CD4-positive, alpha-beta T cell treated with Interleukin-4 for 4 hours (primary cell): ENCODE results near the gene CEL.
"Not testable (repeated sequence)": the region's sequence is repeated elsewhere in the genome, so short reads cannot be mapped to it uniquely, and the experiment has no call there.

Experiments
- DNase-seq: peaks from one replicate; pipeline ENCODE4 v3.0.0-alpha.2; 2020

CEL gene

GRCh38 chr9:133065070-133065388 lies 3.2 kb downstream of the CEL start:
- DNase-seq: no peak

GRCh38 chr9:133066181-133066983 lies 4.6 kb downstream of the CEL start:
- DNase-seq: no peak

DNA sequence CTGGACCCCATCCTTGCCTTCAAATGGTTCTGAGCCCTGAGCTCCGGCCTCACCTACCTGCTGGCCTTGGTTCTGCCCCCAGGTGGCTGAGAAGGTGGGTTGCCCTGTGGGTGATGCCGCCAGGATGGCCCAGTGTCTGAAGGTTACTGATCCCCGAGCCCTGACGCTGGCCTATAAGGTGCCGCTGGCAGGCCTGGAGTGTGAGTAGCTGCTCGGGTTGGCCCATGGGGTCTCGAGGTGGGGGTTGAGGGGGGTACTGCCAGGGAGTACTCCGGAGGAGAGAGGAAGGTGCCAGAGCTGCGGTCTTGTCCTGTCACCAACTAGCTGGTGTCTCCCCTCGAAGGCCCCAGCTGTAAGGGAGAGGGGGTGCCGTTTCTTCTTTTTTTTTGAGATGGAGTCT lies 5.2 kb downstream of the CEL start:
- DNase-seq: no peak

DNA sequence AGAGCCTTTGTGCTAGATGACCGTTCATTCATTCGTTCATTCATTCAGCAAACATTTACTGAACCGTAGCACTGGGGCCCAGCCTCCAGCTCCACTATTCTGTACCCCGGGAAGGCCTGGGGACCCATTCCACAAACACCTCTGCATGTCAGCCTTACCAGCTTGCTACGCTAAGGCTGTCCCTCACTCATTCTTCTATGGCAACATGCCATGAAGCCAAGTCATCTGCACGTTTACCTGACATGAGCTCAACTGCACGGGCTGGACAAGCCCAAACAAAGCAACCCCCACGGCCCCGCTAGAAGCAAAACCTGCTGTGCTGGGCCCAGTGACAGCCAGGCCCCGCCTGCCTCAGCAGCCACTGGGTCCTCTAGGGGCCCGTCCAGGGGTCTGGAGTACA lies 6.0 kb downstream of the CEL start:
- no peak for DNase-seq

DNA sequence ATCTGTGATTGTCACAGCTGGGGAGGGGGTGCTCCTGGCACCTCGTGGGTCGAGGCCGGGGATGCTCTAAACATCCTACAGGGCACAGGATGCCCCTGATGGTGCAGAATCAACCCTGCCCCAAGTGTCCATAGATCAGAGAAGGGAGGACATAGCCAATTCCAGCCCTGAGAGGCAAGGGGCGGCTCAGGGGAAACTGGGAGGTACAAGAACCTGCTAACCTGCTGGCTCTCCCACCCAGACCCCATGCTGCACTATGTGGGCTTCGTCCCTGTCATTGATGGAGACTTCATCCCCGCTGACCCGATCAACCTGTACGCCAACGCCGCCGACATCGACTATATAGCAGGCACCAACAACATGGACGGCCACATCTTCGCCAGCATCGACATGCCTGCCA lies 6.7 kb downstream of the CEL start:
- not testable (repeated sequence) for DNase-seq

DNA sequence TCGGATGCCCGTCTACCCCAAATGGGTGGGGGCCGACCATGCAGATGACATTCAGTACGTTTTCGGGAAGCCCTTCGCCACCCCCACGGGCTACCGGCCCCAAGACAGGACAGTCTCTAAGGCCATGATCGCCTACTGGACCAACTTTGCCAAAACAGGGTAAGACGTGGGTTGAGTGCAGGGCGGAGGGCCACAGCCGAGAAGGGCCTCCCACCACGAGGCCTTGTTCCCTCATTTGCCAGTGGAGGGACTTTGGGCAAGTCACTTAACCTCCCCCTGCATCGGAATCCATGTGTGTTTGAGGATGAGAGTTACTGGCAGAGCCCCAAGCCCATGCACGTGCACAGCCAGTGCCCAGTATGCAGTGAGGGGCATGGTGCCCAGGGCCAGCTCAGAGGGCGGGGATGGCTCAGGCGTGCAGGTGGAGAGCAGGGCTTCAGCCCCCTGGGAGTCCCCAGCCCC lies 8.8 kb downstream of the CEL start:
- not testable (repeated sequence) for DNase-seq

DNA sequence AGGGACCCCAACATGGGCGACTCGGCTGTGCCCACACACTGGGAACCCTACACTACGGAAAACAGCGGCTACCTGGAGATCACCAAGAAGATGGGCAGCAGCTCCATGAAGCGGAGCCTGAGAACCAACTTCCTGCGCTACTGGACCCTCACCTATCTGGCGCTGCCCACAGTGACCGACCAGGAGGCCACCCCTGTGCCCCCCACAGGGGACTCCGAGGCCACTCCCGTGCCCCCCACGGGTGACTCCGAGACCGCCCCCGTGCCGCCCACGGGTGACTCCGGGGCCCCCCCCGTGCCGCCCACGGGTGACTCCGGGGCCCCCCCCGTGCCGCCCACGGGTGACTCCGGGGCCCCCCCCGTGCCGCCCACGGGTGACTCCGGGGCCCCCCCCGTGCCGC lies 9.2 kb downstream of the CEL start:
- not testable (repeated sequence) for DNase-seq

DNA sequence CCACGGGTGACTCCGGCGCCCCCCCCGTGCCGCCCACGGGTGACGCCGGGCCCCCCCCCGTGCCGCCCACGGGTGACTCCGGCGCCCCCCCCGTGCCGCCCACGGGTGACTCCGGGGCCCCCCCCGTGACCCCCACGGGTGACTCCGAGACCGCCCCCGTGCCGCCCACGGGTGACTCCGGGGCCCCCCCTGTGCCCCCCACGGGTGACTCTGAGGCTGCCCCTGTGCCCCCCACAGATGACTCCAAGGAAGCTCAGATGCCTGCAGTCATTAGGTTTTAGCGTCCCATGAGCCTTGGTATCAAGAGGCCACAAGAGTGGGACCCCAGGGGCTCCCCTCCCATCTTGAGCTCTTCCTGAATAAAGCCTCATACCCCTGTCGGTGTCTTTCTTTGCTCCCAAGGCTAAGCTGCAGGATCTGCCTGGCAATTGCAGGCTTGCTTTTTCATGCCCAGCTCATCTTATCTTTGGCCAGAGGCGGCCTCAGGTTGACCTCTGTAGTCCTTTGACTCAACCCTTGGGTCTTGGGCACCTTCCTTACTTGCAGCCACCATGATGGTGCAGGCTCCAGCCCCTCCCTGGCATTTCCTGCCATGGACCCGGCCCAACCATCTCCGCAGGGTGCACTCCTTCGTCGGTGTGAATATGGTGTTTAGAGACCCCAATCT lies 9.8 kb downstream of the CEL start:
- DNase-seq: no peak

- DNase-seq: not testable (repeated sequence)
Measured at GRCh38 chr9:133072210-133072609, 10.4 kb downstream of the CEL start.

DNA sequence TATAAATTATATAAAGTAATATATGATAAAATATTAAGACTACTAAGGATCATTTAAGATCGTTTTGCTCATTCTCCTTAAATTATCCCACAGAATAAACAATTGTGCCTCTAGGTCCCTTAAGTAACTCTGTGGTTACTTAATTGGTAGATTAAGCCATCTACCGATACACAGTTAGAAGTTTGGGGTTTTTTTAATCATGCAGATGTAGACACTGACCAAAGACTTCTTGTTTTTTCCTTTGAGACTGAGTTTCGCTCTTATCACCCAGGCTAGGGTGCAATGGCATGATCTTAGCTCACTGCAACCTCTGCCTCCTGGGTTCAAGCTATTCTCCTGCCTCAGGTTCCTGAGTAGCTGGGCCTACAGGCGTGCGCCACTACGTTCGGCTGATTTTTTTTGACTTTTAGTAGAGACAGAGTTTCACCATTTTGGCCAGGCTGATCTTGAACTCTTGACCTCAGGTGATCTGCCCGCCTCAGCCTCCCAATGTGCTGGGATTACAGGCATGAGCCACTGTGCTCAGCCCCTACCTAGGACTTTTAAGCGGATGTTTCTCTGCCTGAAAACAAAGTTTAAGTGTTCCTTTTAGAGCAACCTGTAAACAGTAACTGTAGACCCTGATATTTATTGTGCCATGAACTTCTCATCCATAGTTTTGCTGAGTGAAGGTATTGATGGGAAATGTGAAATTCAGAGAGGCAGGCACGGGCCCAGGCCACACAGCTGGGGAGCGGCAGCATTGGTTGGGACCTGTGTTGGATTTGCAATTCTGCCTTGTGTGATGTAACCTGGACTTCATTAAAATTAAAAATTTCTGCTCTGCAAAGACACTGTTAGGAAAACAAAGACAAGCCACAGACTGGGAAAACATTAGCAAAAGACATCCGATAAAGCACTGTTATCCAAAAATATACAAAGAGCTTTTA lies 11.6 kb downstream of the CEL start:
- DNase-seq: no peak

GRCh38 chr9:133074111-133074651 lies 12.4 kb downstream of the CEL start:
- no peak for DNase-seq

DNA sequence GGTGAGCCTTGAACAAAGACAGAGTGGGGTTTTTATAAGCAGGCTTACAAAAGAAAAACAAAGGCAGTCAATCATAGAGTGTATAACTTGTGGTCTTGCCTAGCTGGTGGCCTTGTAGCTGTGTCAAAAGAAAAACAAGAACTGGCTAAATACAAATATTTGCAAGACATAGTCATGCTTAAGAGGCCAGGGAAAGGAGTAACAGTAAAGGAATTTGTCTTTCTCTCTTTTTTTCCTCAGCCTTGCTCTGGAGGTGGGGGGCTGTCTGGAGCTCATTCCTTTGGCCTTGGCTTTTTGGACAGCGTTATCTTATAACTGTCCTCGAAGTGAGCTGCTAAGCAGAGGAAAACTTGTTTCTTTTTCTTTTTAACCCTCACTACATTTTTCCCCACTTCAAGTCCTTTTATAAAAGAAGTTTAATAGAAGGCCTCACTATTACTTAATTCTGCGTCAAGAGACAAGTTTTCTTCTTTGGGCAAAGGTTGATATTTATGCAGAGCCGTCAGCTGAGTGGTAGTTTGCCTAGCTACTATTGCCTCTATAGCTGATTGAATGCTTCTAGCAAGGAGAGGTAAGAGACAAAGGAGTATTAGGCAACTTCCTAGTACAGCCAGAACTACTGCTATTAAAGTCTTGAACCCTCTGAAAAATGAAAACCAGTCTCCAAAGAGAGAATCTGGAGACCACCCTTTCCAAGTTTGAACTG lies 14.3 kb downstream of the CEL start:
- no peak for DNase-seq

GRCh38 chr9:133076691-133077090 lies 14.9 kb downstream of the CEL start:
- DNase-seq: no peak

DNA sequence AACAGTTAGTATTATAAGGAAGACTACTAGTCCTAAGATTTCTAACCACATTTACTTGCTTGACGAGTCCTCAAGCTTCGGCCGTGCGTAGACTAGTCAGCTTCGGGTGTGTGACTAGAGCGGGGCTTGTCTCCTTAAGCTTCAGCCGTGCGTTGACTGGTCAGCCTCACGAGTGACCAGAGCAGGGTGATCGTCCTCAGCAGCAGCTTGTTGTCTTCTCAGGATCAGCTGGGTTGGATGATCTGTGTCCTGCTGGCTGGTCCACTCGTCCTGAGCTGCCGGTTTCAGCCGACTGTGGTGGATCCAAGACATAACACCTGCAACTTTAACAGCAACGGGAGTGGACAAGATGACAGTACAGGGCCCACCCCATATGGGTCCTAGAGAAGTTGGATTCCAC lies 16.7 kb downstream of the CEL start:
- DNase-seq: no peak

DNA sequence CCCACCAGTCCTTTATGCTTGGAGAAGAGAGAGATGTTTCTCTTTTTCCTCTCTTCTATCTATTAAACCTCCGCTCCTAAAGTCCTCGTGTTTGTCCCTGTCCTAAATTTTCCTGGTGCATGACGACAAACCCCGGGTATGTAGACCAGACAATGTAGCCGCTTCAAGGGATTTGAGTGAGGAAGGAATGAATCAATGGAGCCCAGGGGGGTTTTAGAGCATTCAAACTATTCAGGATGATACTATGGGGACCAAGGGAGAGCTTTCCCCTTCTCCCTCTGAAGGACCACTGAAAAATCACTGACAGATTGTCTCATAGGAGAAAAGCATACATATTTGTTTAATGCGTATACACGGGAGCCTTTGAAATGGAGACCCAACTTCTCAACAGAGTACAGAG lies 18.4 kb downstream of the CEL start:
- no peak for DNase-seq

DNA sequence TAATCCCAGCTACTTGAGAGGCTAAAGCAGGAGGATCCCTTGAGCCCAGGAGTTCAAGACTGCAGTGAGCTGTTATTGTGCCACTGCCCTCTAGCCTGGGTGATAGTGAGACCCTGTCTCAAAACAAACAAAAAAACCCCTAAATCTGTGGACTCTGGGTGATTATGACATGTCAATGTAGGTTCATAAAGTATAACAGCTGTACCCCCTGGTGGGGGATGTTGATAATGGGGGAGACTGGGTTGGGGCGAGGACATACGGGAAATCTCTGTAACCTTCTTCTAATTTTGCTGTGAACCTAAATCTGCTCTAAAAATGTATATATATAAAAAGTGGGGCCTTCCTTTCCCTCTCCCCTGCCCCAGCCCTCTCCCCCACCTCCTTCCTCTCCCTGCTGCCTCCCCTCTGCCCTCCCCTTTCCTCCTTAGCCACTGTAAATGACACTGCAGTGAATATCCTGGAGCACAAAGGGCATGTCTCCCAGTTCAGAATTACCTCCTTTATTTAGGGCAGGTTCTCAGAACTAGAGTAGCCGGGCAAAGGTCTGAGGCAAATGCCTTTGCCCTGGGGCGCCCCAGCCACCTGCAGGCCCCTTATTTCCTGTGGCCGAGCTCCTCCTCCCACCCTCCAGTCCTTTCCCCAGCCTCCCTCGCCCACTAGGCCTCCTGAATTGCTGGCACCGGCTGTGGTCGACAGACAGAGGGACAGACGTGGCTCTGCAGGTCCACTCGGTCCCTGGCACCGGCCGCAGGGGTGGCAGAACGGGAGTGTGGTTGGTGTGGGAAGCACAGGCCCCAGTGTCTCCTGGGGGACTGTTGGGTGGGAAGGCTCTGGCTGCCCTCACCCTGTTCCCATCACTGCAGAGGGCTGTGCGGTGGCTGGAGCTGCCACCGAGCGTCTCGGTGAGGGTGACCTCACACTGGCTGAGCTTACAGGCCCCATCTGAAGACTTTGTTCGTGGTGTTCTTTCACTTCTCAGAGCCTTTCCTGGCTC lies 19.3 kb downstream of the CEL start:
- not testable (repeated sequence) for DNase-seq

DNA sequence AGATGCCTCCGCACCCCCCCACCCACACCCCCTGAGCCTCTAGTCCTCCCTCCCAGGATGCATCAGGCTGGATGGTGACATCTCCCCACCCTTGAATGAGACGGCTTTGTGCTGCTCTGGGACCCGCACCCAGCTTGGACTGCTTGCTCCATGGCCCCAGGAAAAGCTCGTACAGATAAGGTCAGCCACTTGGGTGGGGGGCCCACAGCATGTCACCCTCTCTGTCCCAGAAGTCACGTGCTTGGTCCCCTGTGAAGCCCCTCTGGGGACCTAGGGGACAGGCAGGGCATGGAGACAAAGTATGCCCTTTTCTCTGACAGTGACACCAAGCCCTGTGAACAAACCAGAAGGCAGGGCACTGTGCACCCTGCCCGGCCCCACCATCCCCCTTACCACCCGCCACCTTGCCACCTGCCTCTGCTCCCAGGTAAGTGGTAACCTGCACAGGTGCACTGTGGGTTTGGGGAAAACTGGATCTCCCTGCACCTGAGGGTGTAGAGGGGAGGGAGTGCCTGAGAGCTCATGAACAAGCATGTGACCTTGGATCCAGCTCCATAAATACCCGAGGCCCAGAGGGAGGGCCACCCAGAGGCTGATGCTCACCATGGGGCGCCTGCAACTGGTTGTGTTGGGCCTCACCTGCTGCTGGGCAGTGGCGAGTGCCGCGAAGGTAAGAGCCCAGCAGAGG lies 20.3 kb downstream of the CEL start:
- DNase-seq: not testable (repeated sequence)

DNA sequence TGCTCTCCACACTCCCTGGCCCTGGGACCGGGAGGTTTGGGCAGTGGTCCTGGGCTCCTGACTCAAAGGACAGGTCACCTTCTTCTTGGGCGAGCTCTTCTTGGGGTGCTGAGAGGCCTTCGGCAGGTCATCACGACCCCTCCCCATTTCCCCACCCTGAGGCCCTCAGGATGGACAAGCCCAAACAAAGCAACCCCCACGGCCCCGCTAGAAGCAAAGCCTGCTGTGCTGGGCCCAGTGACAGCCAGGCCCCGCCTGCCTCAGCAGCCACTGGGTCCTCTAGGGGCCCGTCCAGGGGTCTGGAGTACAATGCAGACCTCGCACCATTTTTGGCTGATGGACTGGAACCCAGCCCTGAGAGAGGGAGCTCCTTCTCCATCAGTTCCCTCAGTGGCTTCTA lies 21.9 kb downstream of the CEL start:
- DNase-seq: not testable (repeated sequence)

DNA sequence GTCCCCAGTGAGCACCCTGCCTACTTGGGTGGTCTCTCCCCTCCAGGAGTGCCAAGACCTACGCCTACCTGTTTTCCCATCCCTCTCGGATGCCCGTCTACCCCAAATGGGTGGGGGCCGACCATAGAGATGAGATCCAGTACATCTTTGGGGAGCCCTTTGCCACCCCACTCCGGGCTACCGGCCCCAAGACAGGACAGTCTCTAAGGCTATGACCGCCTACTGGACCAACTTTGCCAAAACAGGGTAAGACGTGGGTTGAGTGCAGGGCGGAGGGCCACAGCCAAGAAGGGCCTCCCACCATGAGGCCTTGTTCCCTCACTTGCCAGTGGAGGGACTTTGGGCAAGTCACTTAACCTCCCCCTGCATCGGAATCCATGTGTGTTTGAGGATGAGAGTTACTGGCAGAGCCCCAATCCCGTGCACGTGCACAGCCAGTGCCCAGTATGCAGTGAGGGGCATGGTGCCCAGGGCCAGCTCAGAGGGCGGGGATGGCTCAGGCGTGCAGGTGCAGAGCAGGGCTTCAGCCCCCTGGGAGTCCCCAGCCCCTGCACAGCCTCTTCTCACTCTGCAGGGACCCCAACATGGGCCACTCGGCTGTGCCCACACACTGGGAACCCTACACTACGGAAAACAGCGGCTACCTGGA lies 24.6 kb downstream of the CEL start:
- DNase-seq: not testable (repeated sequence)

- DNase-seq: no peak
Measured at GRCh38 chr9:133086894-133087293, 25.1 kb downstream of the CEL start.
